ENCODE measurements around the gene APOA1. TPM values are rescaled to one million over a fixed set of nuclear protein-coding genes. Genes with fewer than 3 reads are reported as not detected.

APOA1 gene
- total RNA-seq, 2 experiments from 2014 or later, result 0.23 to 0.25 TPM

GRCh38 chr11:116830184-116830912 lies 7.1 kb downstream of the APOA1 start:
- DNase-seq, result no peak
- Mint-ChIP-seq H3K4me3 (no peak overlapping the region), H3K9me3 (no peaks in the 10 kb centered on the region), H3K4me1 (peaks cover 7% of the 10 kb centered on the region), H3K36me3 (ENCODE audit: low read depth) (no peaks in the 10 kb centered on the region), H3K27me3 (no peaks in the 10 kb centered on the region), H3K27ac (no peak overlapping the region)
- CTCF ChIA-PET, result interaction anchor here (0.7 kb wide), 1 partner anchor 39 kb away, joined by 4 read pairs; the partner anchor contains the start of gene APOA5
- POLR2A ChIA-PET, result no interaction called here

DNA sequence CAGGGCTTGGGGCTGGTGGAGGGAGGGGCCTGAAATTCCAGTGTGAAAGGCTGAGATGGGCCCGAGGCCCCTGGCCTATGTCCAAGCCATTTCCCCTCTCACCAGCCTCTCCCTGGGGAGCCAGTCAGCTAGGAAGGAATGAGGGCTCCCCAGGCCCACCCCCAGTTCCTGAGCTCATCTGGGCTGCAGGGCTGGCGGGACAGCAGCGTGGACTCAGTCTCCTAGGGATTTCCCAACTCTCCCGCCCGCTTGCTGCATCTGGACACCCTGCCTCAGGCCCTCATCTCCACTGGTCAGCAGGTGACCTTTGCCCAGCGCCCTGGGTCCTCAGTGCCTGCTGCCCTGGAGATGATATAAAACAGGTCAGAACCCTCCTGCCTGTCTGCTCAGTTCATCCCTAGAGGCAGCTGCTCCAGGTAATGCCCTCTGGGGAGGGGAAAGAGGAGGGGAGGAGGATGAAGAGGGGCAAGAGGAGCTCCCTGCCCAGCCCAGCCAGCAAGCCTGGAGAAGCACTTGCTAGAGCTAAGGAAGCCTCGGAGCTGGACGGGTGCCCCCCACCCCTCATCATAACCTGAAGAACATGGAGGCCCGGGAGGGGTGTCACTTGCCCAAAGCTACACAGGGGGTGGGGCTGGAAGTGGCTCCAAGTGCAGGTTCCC lies 7.8 kb downstream of the APOA1 start, which contains the start of gene APOC3:
Gene APOC3, plus strand, starts transcription at position 383 of the 659 bp plus-strand sequence. CDS start 676 bp downstream, outside the sequence.
- no peaks in the 10 kb centered on the region for H3K27me3 Mint-ChIP-seq
- no peak within 1 kb of the TSS for H3K27ac Mint-ChIP-seq
- no peak for DNase-seq
- POLR2A ChIA-PET, result no interaction called here
- CTCF ChIA-PET, result interaction anchor here (0.7 kb wide), 1 partner anchor 38 kb away, joined by 4 read pairs; the partner anchor contains the start of gene APOA5
- no peaks in the 10 kb centered on the region for H3K36me3 Mint-ChIP-seq (ENCODE audit: low read depth)
- peaks cover under 1% of the 10 kb centered on the region for H3K4me1 Mint-ChIP-seq
- no peaks in the 10 kb centered on the region for H3K9me3 Mint-ChIP-seq
- H3K4me3 Mint-ChIP-seq, result no peak within 1 kb of the TSS

GRCh38 chr11:116828632-116829524 lies 8.5 kb downstream of the APOA1 start:
- H3K36me3 Mint-ChIP-seq (ENCODE audit: low read depth), result no peaks in the 10 kb centered on the region
- CTCF ChIA-PET, result no interaction called here
- H3K9me3 Mint-ChIP-seq, result no peaks in the 10 kb centered on the region
- DNase-seq, result no peak
- POLR2A ChIA-PET, result no interaction called here
- no peaks in the 10 kb centered on the region for H3K4me1 Mint-ChIP-seq
- no peaks in the 10 kb centered on the region for H3K27me3 Mint-ChIP-seq
- H3K27ac Mint-ChIP-seq, result no peak overlapping the region
- H3K4me3 Mint-ChIP-seq, result no peak overlapping the region

- ChIA-PET POLR2A (no interaction called here), CTCF (interaction anchor here (1.4 kb wide), 1 partner anchor 8 kb away, joined by 5 read pairs; no protein-coding TSS in a partner anchor)
- Mint-ChIP-seq H3K36me3 (ENCODE audit: low read depth) (no peaks in the 10 kb centered on the region), H3K27me3 (no peaks in the 10 kb centered on the region), H3K9me3 (no peaks in the 10 kb centered on the region), H3K4me1 (no peaks in the 10 kb centered on the region), H3K4me3 (no peak overlapping the region), H3K27ac (no peak overlapping the region)
- DNase-seq, result no peak
Measured at GRCh38 chr11:116827461-116827860, 10.0 kb downstream of the APOA1 start.

- Mint-ChIP-seq H3K27me3 (no peaks in the 10 kb centered on the region), H3K36me3 (ENCODE audit: low read depth) (no peaks in the 10 kb centered on the region), H3K4me1 (no peaks in the 10 kb centered on the region), H3K9me3 (no peaks in the 10 kb centered on the region), H3K4me3 (no peak overlapping the region), H3K27ac (no peak overlapping the region)
- POLR2A ChIA-PET, result no interaction called here
- DNase-seq, result no peak
- CTCF ChIA-PET, result interaction anchor here (1.4 kb wide), 1 partner anchor 9 kb away, joined by 5 read pairs; no protein-coding TSS in a partner anchor
Measured at GRCh38 chr11:116826751-116827431, 10.5 kb downstream of the APOA1 start.

- ChIA-PET POLR2A (no interaction called here), CTCF (interaction anchor here (1.0 to 1.4 kb wide), 2 partner anchors 10 kb away, joined by 3 to 5 read pairs; no protein-coding TSS in a partner anchor)
- H3K4me1 Mint-ChIP-seq, result no peaks in the 10 kb centered on the region
- no peaks in the 10 kb centered on the region for H3K36me3 Mint-ChIP-seq (ENCODE audit: low read depth)
- no peaks in the 10 kb centered on the region for H3K9me3 Mint-ChIP-seq
- H3K27me3 Mint-ChIP-seq, result no peaks in the 10 kb centered on the region
- no peak for DNase-seq
- H3K4me3 Mint-ChIP-seq, result no peak overlapping the region
- no peak overlapping the region for H3K27ac Mint-ChIP-seq
Measured at GRCh38 chr11:116825854-116826750, 11.3 kb downstream of the APOA1 start.

DNA sequence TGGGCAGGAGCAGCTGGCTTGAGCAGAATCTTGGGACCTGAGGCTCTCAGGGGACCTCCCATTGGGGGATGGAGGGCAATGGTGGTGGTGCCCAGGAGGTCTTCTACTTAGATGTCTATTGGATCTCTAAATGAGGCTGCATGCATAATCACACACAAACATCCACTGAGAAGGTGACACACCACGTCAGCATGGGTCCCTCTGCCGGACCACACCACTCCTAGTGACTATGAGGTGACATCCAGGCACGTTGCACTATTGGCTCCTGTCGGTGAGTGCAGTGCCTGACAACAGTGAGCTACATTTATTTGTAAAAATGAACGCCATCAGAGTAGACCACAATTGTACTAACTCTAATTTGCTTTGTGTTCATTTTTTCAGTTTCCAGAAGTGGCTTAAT lies 12.0 kb downstream of the APOA1 start:
- H3K27ac Mint-ChIP-seq, result no peak overlapping the region
- DNase-seq, result no peak
- ChIA-PET CTCF (interaction anchor here (1.0 kb wide), 1 partner anchor 10 kb away, joined by 3 read pairs; no protein-coding TSS in a partner anchor), POLR2A (no interaction called here)
- no peaks in the 10 kb centered on the region for H3K27me3 Mint-ChIP-seq
- no peaks in the 10 kb centered on the region for H3K36me3 Mint-ChIP-seq (ENCODE audit: low read depth)
- H3K4me1 Mint-ChIP-seq, result no peaks in the 10 kb centered on the region
- no peak overlapping the region for H3K4me3 Mint-ChIP-seq
- no peaks in the 10 kb centered on the region for H3K9me3 Mint-ChIP-seq

GRCh38 chr11:116823031-116823843 lies 14.2 kb downstream of the APOA1 start, which contains the start of gene APOA4:
TSS of gene APOA4 (minus strand) at chr11:116823304. CDS start at chr11:116823191, 113 bp downstream.
- no peaks in the 10 kb centered on the region for H3K36me3 Mint-ChIP-seq (ENCODE audit: low read depth)
- CTCF ChIA-PET, result interaction anchor here (1.3 to 1.6 kb wide), 4 partner anchors 11 to 404 kb away, joined by 3 to 5 read pairs (median 4); no protein-coding TSS in a partner anchor
- no peak for DNase-seq
- H3K27ac Mint-ChIP-seq, result no peak within 1 kb of the TSS
- no peak within 1 kb of the TSS for H3K4me3 Mint-ChIP-seq
- H3K9me3 Mint-ChIP-seq, result no peaks in the 10 kb centered on the region
- POLR2A ChIA-PET, result no interaction called here
- no peaks in the 10 kb centered on the region for H3K27me3 Mint-ChIP-seq
- H3K4me1 Mint-ChIP-seq, result no peaks in the 10 kb centered on the region

DNA sequence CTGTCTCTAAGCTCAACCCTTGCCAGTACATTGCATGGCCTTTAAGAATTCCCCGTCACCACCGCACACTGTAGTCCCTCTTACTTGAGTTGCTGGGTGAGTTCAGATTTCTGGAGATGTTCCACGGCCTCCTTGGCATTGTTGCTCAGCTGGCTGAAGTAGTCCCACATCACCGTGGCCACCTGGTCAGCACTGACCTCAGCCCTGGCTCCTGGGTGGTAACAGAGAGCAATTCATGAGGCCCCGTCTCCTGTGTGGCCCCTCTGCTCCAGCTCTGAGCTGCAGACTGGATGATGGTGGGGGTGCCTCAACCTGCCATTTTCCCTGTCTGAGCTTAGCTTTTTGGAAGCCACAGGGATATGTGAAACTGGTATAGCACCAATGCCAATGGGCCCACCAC lies 14.8 kb downstream of the APOA1 start:
- Mint-ChIP-seq H3K9me3 (no peaks in the 10 kb centered on the region), H3K27ac (no peak overlapping the region), H3K27me3 (no peaks in the 10 kb centered on the region), H3K4me3 (no peak overlapping the region), H3K36me3 (ENCODE audit: low read depth) (no peaks in the 10 kb centered on the region), H3K4me1 (no peaks in the 10 kb centered on the region)
- ChIA-PET CTCF (interaction anchor here (1.1 to 2.4 kb wide), 4 partner anchors 13 to 405 kb away, joined by 3 to 14 read pairs (median 4); no protein-coding TSS in a partner anchor), POLR2A (no interaction called here)
- no peak for DNase-seq

DNA sequence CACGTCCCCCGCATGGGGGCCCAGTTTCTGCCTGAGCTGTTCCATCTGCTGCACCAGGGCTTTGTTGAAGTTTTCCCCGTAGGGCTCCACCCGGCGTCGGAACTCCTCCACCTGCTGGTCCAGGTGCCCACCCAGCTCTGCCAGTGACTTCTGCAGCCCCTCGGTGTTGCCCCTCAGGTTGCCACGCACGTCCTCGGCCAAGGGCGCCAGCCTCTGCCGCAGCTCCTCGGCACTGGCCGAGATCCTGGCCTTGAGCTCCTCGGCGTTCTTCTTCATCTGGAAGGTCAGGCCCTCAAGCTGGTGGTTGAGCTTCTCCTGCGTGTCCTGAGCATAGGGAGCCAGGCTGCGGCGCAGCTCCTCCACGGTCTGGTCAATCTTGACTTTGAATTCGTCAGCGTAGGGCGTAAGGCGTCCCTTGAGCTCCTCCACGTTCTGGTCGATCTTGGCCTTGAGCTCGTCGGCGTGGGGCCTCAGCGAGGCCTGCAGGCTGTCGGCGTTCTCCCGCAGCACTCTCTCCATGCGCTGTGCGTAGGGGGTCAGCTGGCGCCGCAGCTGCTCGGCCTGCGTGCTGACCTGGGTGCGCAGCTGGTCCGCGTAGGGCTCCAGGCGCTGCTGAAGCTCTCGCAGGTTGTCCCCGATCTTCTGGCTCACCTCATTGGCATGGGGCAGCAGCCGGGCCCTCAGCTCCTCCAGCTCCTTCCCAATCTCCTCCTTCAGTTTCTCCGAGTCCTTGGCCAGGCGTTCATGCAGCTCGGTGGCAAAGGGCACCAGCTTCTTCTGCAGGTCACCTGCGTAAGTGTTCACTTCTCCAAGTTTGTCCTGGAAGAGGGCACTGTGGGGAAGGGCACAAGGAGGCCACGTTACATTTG lies 16.1 kb downstream of the APOA1 start:
- Mint-ChIP-seq H3K4me3 (no peak overlapping the region), H3K27ac (no peak overlapping the region), H3K27me3 (no peaks in the 10 kb centered on the region), H3K9me3 (no peaks in the 10 kb centered on the region), H3K36me3 (ENCODE audit: low read depth) (no peaks in the 10 kb centered on the region), H3K4me1 (no peaks in the 10 kb centered on the region)
- CTCF ChIA-PET, result interaction anchor here (0.9 to 2.4 kb wide), 4 partner anchors 10 to 41 kb away, joined by 3 to 14 read pairs (median 3); no protein-coding TSS in a partner anchor
- DNase-seq, result no peak
- POLR2A ChIA-PET, result no interaction called here
